ENCODE measurements around the gene XRN2.

- TF ChIP-seq REST (IDR thresholded peaks at IDR 0.05; ENCODE audit: insufficient read depth in 1 of 2, low read depth in 2 of 2, low read length in 2 of 2): no peak
- TF ChIP-seq TAF1 (IDR thresholded peaks at IDR 0.05; ENCODE audit: borderline replicate concordance, insufficient read depth, low read length): no peak
These were observed 70.3 kb downstream of the XRN2 start for GRCh38 chr20:21373436-21373835.

All from PFSK-1 (cell line).